ENCODE results near the gene RBPJL.
A peak's percentile ranks its signal among the peaks of the same experiment; 100 is the strongest.

The RBPJL gene

GRCh38 chr20:45362804-45363610, 56.4 kb downstream of the RBPJL start, which contains the start of gene SYS1:
TSS of gene SYS1 (plus strand) at chr20:45363156. CDS start at chr20:45363532, 376 bp downstream.
- peak; percentile 96 for DNase-seq (ENCODE audit: low spot score)

- no peak for DNase-seq (ENCODE audit: low spot score)
Observed at GRCh38 chr20:45363611-45364492, 57.2 kb downstream of the RBPJL start.

GRCh38 chr20:45365444-45365970, 58.9 kb downstream of the RBPJL start:
- no peak for DNase-seq (ENCODE audit: low spot score)

- DNase-seq (ENCODE audit: low spot score) = no peak
Observed at GRCh38 chr20:45366192-45366591, 59.6 kb downstream of the RBPJL start.

GRCh38 chr20:45366631-45367030, 60.0 kb downstream of the RBPJL start:
- no peak for DNase-seq (ENCODE audit: low spot score)

GRCh38 chr20:45367126-45367525, 60.5 kb downstream of the RBPJL start:
- no peak for DNase-seq (ENCODE audit: low spot score)
